GM15510 (cell line): ENCODE data around the gene KCNJ2.

Source experiments
- POLR2A ChIP-seq: IDR thresholded peaks from 3 replicates; pipeline ENCODE4 v1.6.1; 2011; ENCODE audit warnings: borderline replicate concordance; ENCODE audit not compliant: insufficient read length; ENCODE audit errors: extremely low read depth

Gene KCNJ2

GRCh38 chr17:70208080-70208794, 38.9 kb downstream of the KCNJ2 start:
- TF ChIP-seq POLR2A: no peak

GRCh38 chr17:70208825-70209555, 39.7 kb downstream of the KCNJ2 start:
- no peak for TF ChIP-seq POLR2A

DNA sequence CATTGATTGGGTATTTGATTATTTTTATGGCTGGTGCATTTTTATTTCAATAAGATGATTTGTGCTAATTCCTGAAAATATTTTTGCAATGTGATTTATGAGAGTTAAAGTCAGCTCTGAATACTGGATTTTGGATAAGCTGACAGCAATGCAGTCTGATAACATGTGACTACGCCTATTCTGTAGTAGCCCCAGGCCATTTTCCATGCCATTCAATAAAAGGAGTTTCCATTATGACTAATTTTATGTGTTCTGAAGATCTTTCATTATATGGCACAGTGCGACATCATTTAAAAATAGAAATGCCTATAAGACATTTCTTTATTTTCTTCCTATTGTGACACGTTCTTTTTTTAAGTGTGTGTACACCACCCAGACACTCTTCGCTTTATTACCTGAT, 46.3 kb downstream of the KCNJ2 start:
- no peak for TF ChIP-seq POLR2A

GRCh38 chr17:70217571-70217970, 48.2 kb downstream of the KCNJ2 start:
- no peak for TF ChIP-seq POLR2A

DNA sequence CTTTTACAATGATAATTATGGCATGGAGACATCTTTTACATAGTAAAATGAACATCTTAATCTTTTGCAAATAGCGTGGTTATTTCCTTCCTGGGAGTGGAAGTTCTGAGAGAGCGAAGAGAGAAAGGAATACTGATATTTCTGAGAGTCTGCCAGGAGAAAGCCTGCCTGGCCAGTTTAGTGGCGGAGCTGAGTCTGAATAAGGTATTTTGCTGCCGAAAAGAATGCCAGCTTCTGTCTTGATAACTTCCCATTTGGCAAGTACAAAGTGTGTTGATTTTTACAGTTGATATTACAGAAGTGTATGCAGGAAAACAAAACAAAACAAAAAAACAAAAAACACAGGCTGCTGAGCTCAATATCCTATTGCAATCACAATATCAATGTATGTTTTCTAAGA, 55.9 kb downstream of the KCNJ2 start:
- no peak for TF ChIP-seq POLR2A
